ENCODE results near the gene BLOC1S1. TPM values are rescaled to one million over a fixed set of nuclear protein-coding genes. Genes with fewer than 3 reads are reported as not detected.

The BLOC1S1 gene
- total and polyA plus RNA-seq, 12 donors: 180 to 1,005 (median 227) TPM

DNA sequence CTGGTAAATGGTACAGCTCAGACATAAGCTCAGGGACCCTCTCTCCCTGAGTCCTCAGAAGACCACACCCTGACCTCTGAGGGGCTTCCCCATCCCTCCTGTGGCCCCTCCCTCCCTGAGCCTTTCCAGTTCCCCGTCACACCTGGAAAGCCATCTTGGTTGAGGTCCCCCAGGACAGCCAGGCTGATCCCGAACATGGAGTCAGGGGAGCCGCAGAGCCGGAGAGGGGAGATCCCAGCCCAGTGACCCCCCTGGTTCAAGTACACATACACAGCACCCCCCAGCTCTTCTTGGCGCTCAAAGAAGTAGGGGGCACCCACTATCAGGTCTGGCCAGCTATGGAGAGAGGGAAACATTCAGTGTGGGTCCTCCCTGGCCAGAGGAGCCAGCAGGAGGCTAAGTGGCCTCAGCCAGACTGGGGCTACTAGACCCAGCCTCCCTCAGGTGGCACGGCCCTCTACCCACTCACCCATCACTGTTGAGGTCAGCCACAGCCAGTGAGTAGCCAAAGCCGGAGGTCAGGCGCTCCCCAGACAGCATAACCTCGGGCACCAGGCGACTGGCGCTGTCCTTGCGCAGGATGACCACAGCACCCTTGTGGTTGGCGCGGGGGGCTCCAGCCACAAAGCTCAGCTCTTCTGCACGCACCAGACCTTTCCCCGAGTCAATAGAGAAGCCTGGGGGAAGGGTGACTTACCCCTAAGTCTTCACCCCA is 17.4 kb upstream of the BLOC1S1 start:
- no peaks in the 10 kb centered on the region for H3K4me1 ChIP-seq (replicated peaks in 1 of 2)
- 82 to 100% (median 93%) methylated on average over 5 to 16 of the region's 16 CpGs for WGBS, 4 donors
- H3K4me3 ChIP-seq: no peak overlapping the region
- intact Hi-C loops (cut with DNase I): no loop called here
- no peaks in the 10 kb centered on the region for H3K36me3 ChIP-seq (replicated peaks in 1 of 2)
- peak in 1 of 7 donors; percentile 10 for DNase-seq
- H3K27me3 ChIP-seq: no peaks in the 10 kb centered on the region
- no peaks in the 10 kb centered on the region for H3K9me3 ChIP-seq (replicated peaks in 1 of 3)
- TF ChIP-seq, protein P1, sequence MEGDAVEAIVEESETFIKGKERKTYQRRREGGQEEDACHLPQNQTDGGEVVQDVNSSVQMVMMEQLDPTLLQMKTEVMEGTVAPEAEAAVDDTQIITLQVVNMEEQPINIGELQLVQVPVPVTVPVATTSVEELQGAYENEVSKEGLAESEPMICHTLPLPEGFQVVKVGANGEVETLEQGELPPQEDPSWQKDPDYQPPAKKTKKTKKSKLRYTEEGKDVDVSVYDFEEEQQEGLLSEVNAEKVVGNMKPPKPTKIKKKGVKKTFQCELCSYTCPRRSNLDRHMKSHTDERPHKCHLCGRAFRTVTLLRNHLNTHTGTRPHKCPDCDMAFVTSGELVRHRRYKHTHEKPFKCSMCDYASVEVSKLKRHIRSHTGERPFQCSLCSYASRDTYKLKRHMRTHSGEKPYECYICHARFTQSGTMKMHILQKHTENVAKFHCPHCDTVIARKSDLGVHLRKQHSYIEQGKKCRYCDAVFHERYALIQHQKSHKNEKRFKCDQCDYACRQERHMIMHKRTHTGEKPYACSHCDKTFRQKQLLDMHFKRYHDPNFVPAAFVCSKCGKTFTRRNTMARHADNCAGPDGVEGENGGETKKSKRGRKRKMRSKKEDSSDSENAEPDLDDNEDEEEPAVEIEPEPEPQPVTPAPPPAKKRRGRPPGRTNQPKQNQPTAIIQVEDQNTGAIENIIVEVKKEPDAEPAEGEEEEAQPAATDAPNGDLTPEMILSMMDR (IDR thresholded peaks at IDR 0.05): no peak
- TF ChIP-seq POLR2A (IDR thresholded peaks at IDR 0.05): no peak
- H3K27ac ChIP-seq: no peak overlapping the region

DNA sequence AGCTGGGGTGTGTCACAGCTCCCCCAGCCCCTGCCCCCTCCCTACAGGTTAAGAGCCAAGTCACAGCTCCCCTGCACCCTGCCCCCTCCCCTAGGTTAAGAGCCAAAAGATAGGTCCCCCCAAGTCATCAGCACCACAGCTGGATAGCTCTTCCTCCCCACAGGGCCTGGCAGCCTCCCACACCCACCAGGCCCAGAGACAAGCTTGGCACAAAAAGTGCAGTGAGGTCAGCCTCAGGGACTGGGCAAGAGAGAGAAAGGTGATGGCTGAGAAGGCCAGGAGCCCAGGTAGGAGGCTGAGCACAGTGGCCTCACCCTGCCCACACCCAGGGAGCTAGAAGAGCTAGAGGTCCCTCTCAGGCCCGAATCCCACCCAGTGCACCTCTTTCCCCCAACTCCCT is 16.9 kb upstream of the BLOC1S1 start:
- intact Hi-C loops (cut with DNase I): no loop called here
- TF ChIP-seq POLR2A (IDR thresholded peaks at IDR 0.05): no peak
- TF ChIP-seq, protein P1 (IDR thresholded peaks at IDR 0.05): no peak
- 80 to 100% (median 84%) methylated on average over 1 of the region's 1 CpG for WGBS, 4 donors
- Histone ChIP-seq H3K9me3 (replicated peaks in 1 of 3) (no peaks in the 10 kb centered on the region), H3K36me3 (replicated peaks in 1 of 2) (no peaks in the 10 kb centered on the region), H3K27me3 (no peaks in the 10 kb centered on the region), H3K4me1 (replicated peaks in 1 of 2) (no peaks in the 10 kb centered on the region), H3K27ac (no peak overlapping the region), H3K4me3 (no peak overlapping the region)
- DNase-seq: peak in 1 of 7 donors; percentile 9

DNA sequence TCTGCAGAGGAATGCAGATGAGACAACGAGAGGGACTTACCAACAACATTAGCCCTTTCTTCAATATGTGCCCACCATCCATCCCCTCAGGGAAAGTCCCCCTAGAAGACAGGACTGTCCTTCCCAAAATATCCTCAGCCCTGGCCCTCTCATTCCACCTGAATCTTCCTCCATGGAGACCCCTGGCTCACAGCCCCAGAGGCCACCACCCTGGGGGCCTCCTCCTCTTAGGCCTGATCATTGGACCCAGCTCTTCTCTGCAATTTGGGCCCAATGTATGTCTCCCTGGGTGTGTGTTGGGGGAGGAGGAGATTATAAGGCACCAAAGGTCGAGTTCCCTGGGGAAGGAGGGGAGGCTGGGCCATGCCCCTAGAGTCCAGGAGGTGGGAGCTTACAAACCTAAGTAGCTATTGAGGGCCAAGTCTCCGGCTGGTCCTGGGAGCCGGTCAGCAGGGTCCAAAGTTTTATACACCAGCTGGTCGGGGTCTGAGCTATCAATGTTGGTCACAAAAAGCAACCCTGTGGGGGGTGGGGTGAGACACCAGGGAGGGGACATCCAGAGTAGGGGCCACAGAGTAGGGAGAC is 16.3 kb upstream of the BLOC1S1 start:
- no peaks in the 10 kb centered on the region for H3K27me3 ChIP-seq
- DNase-seq: peak in 1 of 7 donors; percentile 0
- no peaks in the 10 kb centered on the region for H3K4me1 ChIP-seq (replicated peaks in 1 of 2)
- no peak for TF ChIP-seq POLR2A (IDR thresholded peaks at IDR 0.05)
- TF ChIP-seq, protein P1 (IDR thresholded peaks at IDR 0.05): no peak
- no peaks in the 10 kb centered on the region for H3K9me3 ChIP-seq (replicated peaks in 1 of 3)
- H3K36me3 ChIP-seq (replicated peaks in 1 of 2): no peaks in the 10 kb centered on the region
- intact Hi-C loops (cut with DNase I): no loop called here
- 83 to 88% (median 85%) methylated on average over 5 of the region's 5 CpGs for WGBS, 4 donors
- no peak overlapping the region for H3K27ac ChIP-seq
- no peak overlapping the region for H3K4me3 ChIP-seq

DNA sequence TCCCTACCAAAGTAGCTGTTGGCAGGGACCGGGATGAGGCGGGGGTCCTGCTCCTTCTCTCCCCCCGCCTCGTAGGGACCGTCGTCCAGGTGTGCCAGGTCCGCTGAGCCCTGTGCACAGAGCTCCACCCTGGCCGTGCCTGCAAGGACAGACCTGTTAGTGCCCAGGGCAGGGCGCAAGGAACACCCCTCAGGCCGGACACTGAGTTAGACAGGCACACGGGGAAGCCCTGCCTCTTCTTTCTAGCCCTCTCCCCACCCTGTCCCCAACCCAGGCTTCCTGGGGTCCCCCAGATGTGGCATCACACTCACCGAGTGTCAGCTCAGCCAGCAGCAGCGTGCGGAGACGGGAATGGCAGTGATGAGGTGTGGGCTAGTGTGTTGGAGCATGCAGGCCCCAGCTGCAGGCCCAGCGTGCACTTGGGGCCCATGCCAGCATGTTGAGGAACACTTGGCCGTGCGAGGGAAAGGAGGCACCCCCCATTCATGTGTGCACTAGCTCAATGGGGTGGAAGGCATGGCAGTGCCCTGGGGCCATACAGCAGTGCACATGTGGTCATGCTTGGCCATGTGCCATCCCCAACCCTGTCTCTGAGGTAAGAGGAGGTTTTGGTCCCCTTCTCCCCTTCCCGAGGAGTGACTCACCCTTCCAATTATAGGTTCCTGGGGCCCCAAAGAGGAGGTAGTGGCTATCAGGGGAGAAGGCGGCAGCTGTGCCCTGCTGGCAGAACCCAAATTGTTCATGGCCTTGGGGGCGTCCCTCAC is 15.4 kb upstream of the BLOC1S1 start:
- Histone ChIP-seq H3K4me3 (no peak overlapping the region), H3K27ac (no peak overlapping the region), H3K27me3 (no peaks in the 10 kb centered on the region), H3K9me3 (replicated peaks in 1 of 3) (no peaks in the 10 kb centered on the region), H3K4me1 (replicated peaks in 1 of 2) (no peaks in the 10 kb centered on the region), H3K36me3 (replicated peaks in 1 of 2) (no peaks in the 10 kb centered on the region)
- 86 to 88% (median 87%) methylated on average over 16 to 21 of the region's 21 CpGs for WGBS, 4 donors
- intact Hi-C loops (cut with DNase I): no loop called here
- no peak for TF ChIP-seq POLR2A (IDR thresholded peaks at IDR 0.05)
- TF ChIP-seq, protein P1 (IDR thresholded peaks at IDR 0.05): no peak
- no peak for DNase-seq
